Colonic mucosa (tissue), 4 donors: ENCODE data around the gene TSHZ2. TPM values are rescaled to one million over a fixed set of nuclear protein-coding genes. Genes with fewer than 3 reads are reported as not detected.

Source experiments
- DNase-seq: peaks from one replicate; pipeline ENCODE4 v3.0.0-alpha.2; 2020
- H3K27ac ChIP-seq: fragments of 200-600 bp; one replicate; pipeline ENCODE4 v1.8.0; 2021
- H3K27me3 ChIP-seq: fragments of 200-600 bp; one replicate; pipeline ENCODE4 v1.8.0; 2021
- H3K36me3 ChIP-seq: fragments of 200-600 bp; one replicate; pipeline ENCODE4 v1.8.0; 2021
- H3K4me1 ChIP-seq: fragments of 200-600 bp; one replicate; pipeline ENCODE4 v1.8.0; 2021; ENCODE audit warnings: mild to moderate bottlenecking
- H3K4me3 ChIP-seq: fragments of 200-600 bp; one replicate; pipeline ENCODE4 v1.8.0; 2021
- H3K9ac ChIP-seq, 2 donors: one replicate each; pipeline ENCODE4 v1.7.0; 2013; ENCODE audit warnings: control low read depth in 2 of 2, low read depth in 2 of 2, low read length in 2 of 2
- H3K9me3 ChIP-seq: fragments of 200-600 bp; one replicate; pipeline ENCODE4 v1.8.0; 2021
- CTCF ChIP-seq: fragments of 200-600 bp; IDR thresholded peaks from one replicate; pipeline ENCODE4 v1.8.0; 2022; ENCODE audit warnings: antibody characterized with exemption, mild to moderate bottlenecking
- intact Hi-C: fragments of 100-400 bp; cut with DNase I; formaldehyde crosslinking; loops from one replicate; pipeline ENCODE4 v1.14.1; 2022
- total RNA-seq, 2 donors: library from RNA; stranded (reverse); fragmentation: NEBNext Ultra II Directional in 1 of 2; extraction: Animal tissue kit (Norgen Biotek cat#: 25700) in 1 of 2; gene quantifications; one replicate each; pipeline ENCODE4 v1.2.1, GENCODE V29; 2021
- donor health status: healthy.
- donor health status: DM: no; HTN: no; CAD: no.
- donor health status: DM: no; HTN: no; CAD: no.

TSHZ2 gene
- total RNA-seq, 2 donors from 2014 or later: 2.1 to 3.1 TPM

- no peak overlapping the region for H3K27ac ChIP-seq
- intact Hi-C loops: no loop called here
Observed at GRCh38 chr20:53170196-53170595, 198.0 kb downstream of the TSHZ2 start.

GRCh38 chr20:53171065-53171464 lies 198.9 kb downstream of the TSHZ2 start:
- no peak for DNase-seq
- Histone ChIP-seq H3K27ac (no peak overlapping the region), H3K9ac (no peak overlapping the region), H3K4me3 (no peak overlapping the region), H3K27me3 (no peaks in the 10 kb centered on the region), H3K36me3 (no peaks in the 10 kb centered on the region), H3K4me1 (no peaks in the 10 kb centered on the region), H3K9me3 (no peaks in the 10 kb centered on the region)
- intact Hi-C loops: no loop called here
- no peak for TF ChIP-seq CTCF

More at GRCh38 chr20:53170196-53170595, 198.0 kb downstream of the TSHZ2 start:
- no peaks in the 10 kb centered on the region for H3K36me3 ChIP-seq
- no peaks in the 10 kb centered on the region for H3K27me3 ChIP-seq
- DNase-seq: no peak
- H3K9ac ChIP-seq: no peak overlapping the region
- H3K9me3 ChIP-seq: no peaks in the 10 kb centered on the region
- H3K4me1 ChIP-seq: no peaks in the 10 kb centered on the region
- H3K4me3 ChIP-seq: no peak overlapping the region
- no peak for TF ChIP-seq CTCF

GRCh38 chr20:53174454-53174853 lies 202.3 kb downstream of the TSHZ2 start:
- Histone ChIP-seq H3K27me3 (no peaks in the 10 kb centered on the region), H3K36me3 (no peaks in the 10 kb centered on the region), H3K4me1 (no peaks in the 10 kb centered on the region), H3K4me3 (no peak overlapping the region), H3K27ac (no peak overlapping the region), H3K9ac (no peak overlapping the region), H3K9me3 (no peaks in the 10 kb centered on the region)
- no peak for DNase-seq
- intact Hi-C loops: no loop called here
- no peak for TF ChIP-seq CTCF

- H3K4me1 ChIP-seq: no peaks in the 10 kb centered on the region
- H3K4me3 ChIP-seq: no peak overlapping the region
- DNase-seq: no peak
- no peak for TF ChIP-seq CTCF
- no peaks in the 10 kb centered on the region for H3K27me3 ChIP-seq
- no peak overlapping the region for H3K27ac ChIP-seq
- no peaks in the 10 kb centered on the region for H3K36me3 ChIP-seq
- intact Hi-C loops: no loop called here
- no peak overlapping the region for H3K9ac ChIP-seq
- H3K9me3 ChIP-seq: no peaks in the 10 kb centered on the region
Observed at GRCh38 chr20:53175135-53175780, 203.1 kb downstream of the TSHZ2 start.

GRCh38 chr20:53176134-53176533 lies 204.0 kb downstream of the TSHZ2 start:
- no peak overlapping the region for H3K4me3 ChIP-seq
- H3K9ac ChIP-seq: no peak overlapping the region
- DNase-seq: no peak
- intact Hi-C loops: no loop called here
- no peaks in the 10 kb centered on the region for H3K4me1 ChIP-seq
- TF ChIP-seq CTCF: no peak
- H3K9me3 ChIP-seq: no peaks in the 10 kb centered on the region
- no peaks in the 10 kb centered on the region for H3K27me3 ChIP-seq
- H3K36me3 ChIP-seq: no peaks in the 10 kb centered on the region
- H3K27ac ChIP-seq: no peak overlapping the region
